Measurements from ENCODE around the gene TRRAP. TPM values are rescaled to one million over a fixed set of nuclear protein-coding genes. Genes with fewer than 3 reads are reported as not detected.
A peak's percentile ranks its signal among the peaks of the same experiment; 100 is the strongest.

Gene TRRAP
- total RNA-seq, 1 donor from 2014 or later, result 66.9 TPM

DNA sequence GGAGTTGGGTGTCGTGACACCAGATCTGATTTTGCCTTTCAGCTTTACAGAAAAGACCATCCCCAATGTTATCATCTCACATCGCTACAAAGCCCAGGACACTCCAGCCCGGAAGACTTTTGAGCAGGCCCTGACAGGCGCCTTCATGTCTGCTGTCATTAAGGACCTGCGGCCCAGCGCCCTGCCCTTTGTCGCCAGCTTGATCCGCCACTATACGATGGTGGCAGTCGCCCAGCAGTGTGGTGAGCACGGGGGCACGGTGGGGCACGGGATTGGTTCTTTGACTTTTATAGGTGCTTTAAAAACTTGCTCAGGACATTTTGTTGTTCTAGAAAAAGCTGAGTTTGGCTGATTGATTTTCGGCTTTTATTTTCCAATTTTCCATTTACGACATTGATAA lies 48.8 kb downstream of the TRRAP start:
- no peak for DNase-seq (ENCODE audit: low read depth, low spot score)
- H3K27ac Mint-ChIP-seq (ENCODE audit: unreplicated experiment), result no peak overlapping the region
- TF ChIP-seq, protein P1, sequence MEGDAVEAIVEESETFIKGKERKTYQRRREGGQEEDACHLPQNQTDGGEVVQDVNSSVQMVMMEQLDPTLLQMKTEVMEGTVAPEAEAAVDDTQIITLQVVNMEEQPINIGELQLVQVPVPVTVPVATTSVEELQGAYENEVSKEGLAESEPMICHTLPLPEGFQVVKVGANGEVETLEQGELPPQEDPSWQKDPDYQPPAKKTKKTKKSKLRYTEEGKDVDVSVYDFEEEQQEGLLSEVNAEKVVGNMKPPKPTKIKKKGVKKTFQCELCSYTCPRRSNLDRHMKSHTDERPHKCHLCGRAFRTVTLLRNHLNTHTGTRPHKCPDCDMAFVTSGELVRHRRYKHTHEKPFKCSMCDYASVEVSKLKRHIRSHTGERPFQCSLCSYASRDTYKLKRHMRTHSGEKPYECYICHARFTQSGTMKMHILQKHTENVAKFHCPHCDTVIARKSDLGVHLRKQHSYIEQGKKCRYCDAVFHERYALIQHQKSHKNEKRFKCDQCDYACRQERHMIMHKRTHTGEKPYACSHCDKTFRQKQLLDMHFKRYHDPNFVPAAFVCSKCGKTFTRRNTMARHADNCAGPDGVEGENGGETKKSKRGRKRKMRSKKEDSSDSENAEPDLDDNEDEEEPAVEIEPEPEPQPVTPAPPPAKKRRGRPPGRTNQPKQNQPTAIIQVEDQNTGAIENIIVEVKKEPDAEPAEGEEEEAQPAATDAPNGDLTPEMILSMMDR (conservative IDR thresholded peaks at IDR 0.05), result no peak
- H3K36me3 Mint-ChIP-seq (ENCODE audit: low read depth), result peaks cover 35% of the 10 kb centered on the region
- H3K4me3 Mint-ChIP-seq, result no peak overlapping the region
- H3K9me3 Mint-ChIP-seq, result no peaks in the 10 kb centered on the region
- no peaks in the 10 kb centered on the region for H3K4me1 Mint-ChIP-seq
- H3K27me3 Mint-ChIP-seq (ENCODE audit: low read depth), result no peaks in the 10 kb centered on the region

GRCh38 chr7:98930464-98930863 lies 52.1 kb downstream of the TRRAP start:
- H3K9me3 Mint-ChIP-seq, result no peaks in the 10 kb centered on the region
- peaks cover 32% of the 10 kb centered on the region for H3K36me3 Mint-ChIP-seq (ENCODE audit: low read depth)
- DNase-seq (ENCODE audit: low read depth, low spot score), result no peak
- H3K27ac Mint-ChIP-seq (ENCODE audit: unreplicated experiment), result no peak overlapping the region
- H3K4me1 Mint-ChIP-seq, result no peaks in the 10 kb centered on the region
- TF ChIP-seq, protein P1 (conservative IDR thresholded peaks at IDR 0.05), result no peak
- H3K4me3 Mint-ChIP-seq, result no peak overlapping the region
- no peaks in the 10 kb centered on the region for H3K27me3 Mint-ChIP-seq (ENCODE audit: low read depth)

DNA sequence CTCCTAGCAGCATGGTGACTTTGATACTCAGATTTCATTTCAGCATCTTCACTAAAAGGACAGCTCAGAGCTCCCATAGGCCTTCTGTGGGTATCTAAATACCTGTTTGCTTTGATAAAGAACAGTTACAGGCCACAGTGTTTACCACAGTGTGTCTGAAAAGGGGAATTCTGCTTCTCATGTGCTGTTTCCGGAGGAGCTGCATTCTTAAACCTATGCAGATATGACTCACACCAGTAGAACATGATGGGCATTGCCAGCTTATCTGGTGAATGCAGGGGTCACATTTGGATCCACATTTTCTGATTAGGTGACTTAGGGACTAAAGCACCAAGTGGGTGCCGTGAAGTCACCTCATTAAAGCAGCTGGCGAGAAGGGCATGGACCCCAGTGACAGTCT lies 52.6 kb downstream of the TRRAP start:
- Mint-ChIP-seq H3K4me1 (no peaks in the 10 kb centered on the region), H3K36me3 (ENCODE audit: low read depth) (peaks cover 31% of the 10 kb centered on the region), H3K27ac (ENCODE audit: unreplicated experiment) (no peak overlapping the region), H3K27me3 (ENCODE audit: low read depth) (no peaks in the 10 kb centered on the region), H3K9me3 (no peaks in the 10 kb centered on the region), H3K4me3 (no peak overlapping the region)
- TF ChIP-seq, protein P1 (conservative IDR thresholded peaks at IDR 0.05), result no peak
- DNase-seq (ENCODE audit: low read depth, low spot score), result no peak

- no peaks in the 10 kb centered on the region for H3K9me3 Mint-ChIP-seq
- no peak overlapping the region for H3K4me3 Mint-ChIP-seq
- TF ChIP-seq, protein P1 (conservative IDR thresholded peaks at IDR 0.05), result no peak
- H3K36me3 Mint-ChIP-seq (ENCODE audit: low read depth), result peaks cover 21% of the 10 kb centered on the region
- H3K27me3 Mint-ChIP-seq (ENCODE audit: low read depth), result no peaks in the 10 kb centered on the region
- H3K27ac Mint-ChIP-seq (ENCODE audit: unreplicated experiment), result no peak overlapping the region
- no peaks in the 10 kb centered on the region for H3K4me1 Mint-ChIP-seq
- no peak for DNase-seq (ENCODE audit: low read depth, low spot score)
These were observed 55.0 kb downstream of the TRRAP start for GRCh38 chr7:98933321-98933720.

GRCh38 chr7:98934267-98934666 lies 55.9 kb downstream of the TRRAP start:
- no peak for DNase-seq (ENCODE audit: low read depth, low spot score)
- H3K4me1 Mint-ChIP-seq, result no peaks in the 10 kb centered on the region

More at GRCh38 chr7:98934267-98934666, 55.9 kb downstream of the TRRAP start:
- Mint-ChIP-seq H3K9me3 (no peaks in the 10 kb centered on the region), H3K4me3 (no peak overlapping the region), H3K27me3 (ENCODE audit: low read depth) (no peaks in the 10 kb centered on the region), H3K27ac (ENCODE audit: unreplicated experiment) (peak overlapping the region; percentile 78), H3K36me3 (ENCODE audit: low read depth) (peaks cover 22% of the 10 kb centered on the region)
- TF ChIP-seq, protein P1 (conservative IDR thresholded peaks at IDR 0.05), result no peak
